DND-41 (cell line): Measurements from ENCODE around the gene FOXK2.
"Not testable (repeated sequence)": the region's sequence is repeated elsewhere in the genome, so short reads cannot be mapped to it uniquely, and the experiment has no call there.

ENCODE experiments used
- ATAC-seq: fragments of 200-7000 bp; cut with Tn5 transposase; 3 replicates; pipeline ENCODE4 v1.9.1; 2021; ENCODE audit warnings: low read depth; ENCODE audit not compliant: insufficient read depth
- DNase-seq: peaks from one replicate; pipeline ENCODE4 v3.0.0-alpha.2; 2020
- H2AFZ ChIP-seq: 2 replicates; pipeline ENCODE4 v1.6.0; 2012; ENCODE audit warnings: low read depth, low read length
- H3K27ac ChIP-seq: 2 replicates; pipeline ENCODE4 v1.5.1; 2012; ENCODE audit warnings: low read length, inconsistent platforms
- H3K27me3 ChIP-seq: fragments of 200-600 bp; sonication (generic); 2 replicates; pipeline ENCODE4 v1.6.0; 2012; ENCODE audit warnings: low read length, mild to moderate bottlenecking, inconsistent platforms; ENCODE audit not compliant: insufficient read depth, poor library complexity
- H3K36me3 ChIP-seq: 2 replicates; pipeline ENCODE4 v1.5.1; 2012; ENCODE audit warnings: low read length, inconsistent platforms; ENCODE audit not compliant: insufficient read depth
- H3K4me1 ChIP-seq: 2 replicates; pipeline ENCODE4 v1.5.1; 2012; ENCODE audit warnings: mild to moderate bottlenecking, low read length; ENCODE audit not compliant: insufficient read depth
- H3K4me2 ChIP-seq: 2 replicates; pipeline ENCODE4 v1.6.0; 2012; ENCODE audit warnings: mild to moderate bottlenecking, moderate library complexity, low read length, inconsistent platforms; ENCODE audit not compliant: insufficient read depth
- H3K4me3 ChIP-seq, 2 experiments: fragments of 200-600 bp in 1 of 2; shearing (Covaris generic) in 1 of 2; 2 replicates each; pipeline ENCODE4 v1.5.1; 2012 to 2016; ENCODE audit warnings: inconsistent platforms in 2 of 2, low read length in 2 of 2, mild to moderate bottlenecking in 2 of 2, low read depth in 1 of 2, moderate library complexity in 1 of 2
- H3K79me2 ChIP-seq: 2 replicates; pipeline ENCODE4 v1.6.0; 2012; ENCODE audit warnings: low read length, inconsistent platforms; ENCODE audit not compliant: insufficient read depth
- H3K9ac ChIP-seq: 2 replicates; pipeline ENCODE4 v1.6.0; 2012; ENCODE audit warnings: low read depth, mild to moderate bottlenecking, inconsistent platforms, low read length, moderate library complexity
- H3K9me3 ChIP-seq: 2 replicates; pipeline ENCODE4 v1.5.1; 2012; ENCODE audit warnings: low read length, moderate library complexity, mild to moderate bottlenecking, inconsistent platforms; ENCODE audit not compliant: insufficient read depth, severe bottlenecking
- H4K20me1 ChIP-seq: 2 replicates; pipeline ENCODE4 v1.6.0; 2012; ENCODE audit warnings: low read length; ENCODE audit not compliant: insufficient read depth
- EZH2 ChIP-seq: IDR thresholded peaks from 3 replicates; pipeline ENCODE4 v1.6.1; 2012; ENCODE audit warnings: borderline replicate concordance, low read depth, mild to moderate bottlenecking, moderate library complexity, low read length, inconsistent platforms; ENCODE audit not compliant: severe bottlenecking
- TF ChIP-seq, protein P1 (sequence below): IDR thresholded peaks from 2 replicates; pipeline ENCODE4 v1.5.1; 2012; ENCODE audit warnings: borderline replicate concordance, low read length, moderate library complexity, mild to moderate bottlenecking; ENCODE audit not compliant: poor library complexity, severe bottlenecking; ENCODE audit errors: extremely low read depth

FOXK2 gene

DNA sequence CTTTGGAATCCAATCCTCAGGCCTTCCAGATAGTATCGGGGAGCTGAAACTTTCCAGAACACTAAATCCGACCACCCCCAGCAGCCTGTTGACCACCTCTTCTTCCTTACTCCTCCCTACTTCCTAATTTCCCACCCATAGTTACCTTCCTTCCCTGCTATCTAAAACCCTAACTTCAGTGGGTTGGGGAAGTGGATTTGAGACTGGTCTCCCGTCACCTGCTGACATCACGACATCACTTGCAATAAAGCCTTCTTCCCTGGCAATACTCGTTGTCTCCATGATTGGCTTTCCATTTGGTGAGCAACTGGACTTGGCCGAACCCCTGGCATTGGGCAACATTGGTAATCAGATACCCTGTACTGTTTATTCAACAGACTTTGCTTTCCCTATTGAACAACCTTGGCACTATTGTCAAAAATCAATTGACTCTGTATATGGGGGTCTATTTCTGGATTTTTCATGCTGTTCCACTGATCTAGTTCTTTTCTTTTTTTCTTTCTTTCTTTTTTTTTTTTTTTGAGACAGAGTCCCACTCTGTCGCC is 11.8 kb upstream of the FOXK2 start:
- Histone ChIP-seq H3K9ac (no peak overlapping the region), H3K4me1 (peaks cover 3% of the 10 kb centered on the region; the same call in 1 of the 2 replicates), H3K27me3 (no peaks in the 10 kb centered on the region), H4K20me1 (no peaks in the 10 kb centered on the region), H3K27ac (no peak overlapping the region), H3K36me3 (no peaks in the 10 kb centered on the region), H3K4me2 (no peak overlapping the region), H3K9me3 (no peaks in the 10 kb centered on the region), H3K79me2 (no peaks in the 10 kb centered on the region), H3K4me3 (no peak overlapping the region), H2AFZ (no peak overlapping the region)
- DNase-seq (no peak), ATAC-seq (no peak)
- no peak for TF ChIP-seq EZH2
- TF ChIP-seq, protein P1, sequence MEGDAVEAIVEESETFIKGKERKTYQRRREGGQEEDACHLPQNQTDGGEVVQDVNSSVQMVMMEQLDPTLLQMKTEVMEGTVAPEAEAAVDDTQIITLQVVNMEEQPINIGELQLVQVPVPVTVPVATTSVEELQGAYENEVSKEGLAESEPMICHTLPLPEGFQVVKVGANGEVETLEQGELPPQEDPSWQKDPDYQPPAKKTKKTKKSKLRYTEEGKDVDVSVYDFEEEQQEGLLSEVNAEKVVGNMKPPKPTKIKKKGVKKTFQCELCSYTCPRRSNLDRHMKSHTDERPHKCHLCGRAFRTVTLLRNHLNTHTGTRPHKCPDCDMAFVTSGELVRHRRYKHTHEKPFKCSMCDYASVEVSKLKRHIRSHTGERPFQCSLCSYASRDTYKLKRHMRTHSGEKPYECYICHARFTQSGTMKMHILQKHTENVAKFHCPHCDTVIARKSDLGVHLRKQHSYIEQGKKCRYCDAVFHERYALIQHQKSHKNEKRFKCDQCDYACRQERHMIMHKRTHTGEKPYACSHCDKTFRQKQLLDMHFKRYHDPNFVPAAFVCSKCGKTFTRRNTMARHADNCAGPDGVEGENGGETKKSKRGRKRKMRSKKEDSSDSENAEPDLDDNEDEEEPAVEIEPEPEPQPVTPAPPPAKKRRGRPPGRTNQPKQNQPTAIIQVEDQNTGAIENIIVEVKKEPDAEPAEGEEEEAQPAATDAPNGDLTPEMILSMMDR: no peak

DNA sequence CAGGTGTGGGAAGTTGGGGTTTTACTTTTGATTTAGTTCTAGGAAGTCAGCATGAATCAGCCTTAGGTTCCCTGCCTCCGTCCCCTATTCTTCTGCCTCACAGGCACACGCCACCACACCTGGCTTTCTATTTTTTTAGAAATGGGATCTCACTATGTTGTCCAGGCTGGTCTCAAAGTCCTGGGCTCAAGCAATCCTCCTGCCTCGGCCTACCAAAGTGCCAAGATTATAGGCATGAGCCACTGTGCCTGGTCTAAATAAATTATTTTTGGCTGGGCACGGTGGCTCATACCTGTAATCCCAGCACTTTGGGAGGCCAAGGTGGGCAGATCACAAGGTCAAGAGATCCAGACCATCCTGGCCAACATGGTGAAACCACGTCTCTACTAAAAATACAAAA is 7.9 kb upstream of the FOXK2 start:
- H3K36me3 ChIP-seq, H3K27ac ChIP-seq, H3K79me2 ChIP-seq, H3K9ac ChIP-seq, H2AFZ ChIP-seq, H3K27me3 ChIP-seq, DNase-seq, H3K4me3 ChIP-seq, ATAC-seq, H3K4me1 ChIP-seq, H3K9me3 ChIP-seq, H4K20me1 ChIP-seq, H3K4me2 ChIP-seq: not testable (repeated sequence)

DNA sequence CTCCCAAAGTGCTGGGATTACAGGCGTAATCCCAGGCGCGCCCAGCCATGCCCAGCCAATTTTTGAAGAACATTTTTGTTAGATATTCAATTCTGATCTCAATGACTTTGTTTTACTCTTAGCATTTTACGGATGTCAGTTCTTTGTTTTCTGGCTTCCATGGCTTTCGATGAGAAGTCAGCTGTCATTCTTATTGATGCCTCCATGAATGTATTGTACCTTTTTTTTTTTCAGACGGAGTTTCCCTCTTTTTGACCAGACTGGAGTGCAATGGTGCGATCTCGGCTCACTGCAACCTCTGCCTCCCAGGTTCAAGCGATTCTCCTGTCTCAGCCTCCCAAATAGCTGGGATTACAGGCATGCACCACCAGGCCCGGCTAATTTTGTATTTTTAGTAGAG is 5.7 kb upstream of the FOXK2 start:
- not testable (repeated sequence) for H3K79me2 ChIP-seq, H4K20me1 ChIP-seq, DNase-seq, H3K4me3 ChIP-seq, H3K9me3 ChIP-seq, H3K36me3 ChIP-seq, ATAC-seq, H3K9ac ChIP-seq, H3K4me1 ChIP-seq, H2AFZ ChIP-seq, H3K4me2 ChIP-seq, H3K27me3 ChIP-seq, H3K27ac ChIP-seq

DNA sequence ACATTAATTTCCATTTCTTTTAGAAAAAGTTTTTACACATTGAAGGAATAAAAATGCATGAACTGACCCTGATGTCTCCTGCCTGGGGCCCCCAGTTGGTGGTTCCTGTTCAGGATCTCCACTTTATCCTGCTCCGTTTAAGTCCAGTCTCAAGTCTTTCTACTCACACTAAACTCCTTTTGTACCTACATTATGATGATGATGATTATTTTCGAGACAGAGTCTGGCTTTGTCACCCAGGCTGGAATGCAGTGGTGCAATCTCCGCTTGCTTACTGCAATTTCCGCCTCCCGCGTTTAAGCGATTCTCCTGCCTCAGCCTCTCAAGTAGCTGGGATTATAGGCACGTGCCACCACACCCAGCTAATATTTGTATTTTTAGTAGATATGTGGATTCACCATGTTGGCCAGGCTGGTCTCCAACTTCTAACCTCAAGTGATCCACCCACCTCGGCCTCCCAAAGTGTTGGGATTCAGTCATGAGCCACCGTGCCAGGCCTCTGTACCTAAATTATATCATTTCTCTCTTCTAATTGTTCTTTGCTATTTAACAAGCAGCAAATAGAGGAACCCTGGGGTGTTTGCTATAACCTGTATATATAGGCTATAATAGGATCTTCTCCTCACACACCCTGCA is 2.2 kb upstream of the FOXK2 start:
- no peak for ATAC-seq
- Histone ChIP-seq H4K20me1 (peaks cover 16% of the 10 kb centered on the region), H3K27ac (no peak overlapping the region), H3K4me2 (no peak overlapping the region), H3K4me3 (no peak overlapping the region), H3K4me1 (peaks cover 22% of the 10 kb centered on the region), H3K9ac (no peak overlapping the region), H2AFZ (no peak overlapping the region; the same call in 1 of the 2 replicates), H3K27me3 (no peaks in the 10 kb centered on the region), H3K36me3 (peaks cover 3% of the 10 kb centered on the region; the same call in 1 of the 2 replicates), H3K79me2 (peaks cover 29% of the 10 kb centered on the region), H3K9me3 (no peaks in the 10 kb centered on the region)
- DNase-seq: no peak
- TF ChIP-seq, protein P1: no peak
- TF ChIP-seq EZH2: no peak
